HCT116 (cell line): ENCODE results near the gene PACS2. TPM values are rescaled to one million over a fixed set of nuclear protein-coding genes. Genes with fewer than 3 reads are reported as not detected.
A peak's percentile ranks its signal among the peaks of the same experiment; 100 is the strongest.

Experiments
- ATAC-seq: fragments of 200-7000 bp; cut with Tn5 transposase; 2 replicates; pipeline ENCODE4 v1.9.1; 2020; ENCODE audit warnings: mild to moderate bottlenecking, moderate library complexity
- BruUV-seq: library from RNA; stranded (reverse); fragments of 400-500 nt; replicated peaks from 2 replicates; lab custom pipeline; 2021; lab: Mats Ljungman, UMichigan
- CTCF ChIA-PET: fragments of 300-600 bp; sonication (Branson Sonifier 250); formaldehyde crosslinking; loops from one replicate; lab custom pipeline; 2021; ENCODE audit warnings: antibody characterized with exemption; lab: Charles Lee
- POLR2A ChIA-PET: fragments of 300-600, 350-600 bp; sonication (Branson Sonifier 250); formaldehyde crosslinking; loops from one replicate; lab custom pipeline; 2021; ENCODE audit warnings: antibody characterized with exemption; lab: Charles Lee
- RAD21 ChIA-PET, 2 experiments: fragments of 300-600 bp; sonication (Branson Sonifier 250); formaldehyde crosslinking; loops; one replicate each; lab custom pipeline; 2023; ENCODE audit warnings: low total read pairs in 2 of 2; ENCODE audit not compliant: uncharacterized antibody in 2 of 2, unreplicated experiment in 2 of 2, low non-redundant PET in 1 of 2; lab: Charles Lee
- DNase-seq: peaks from one replicate; pipeline ENCODE4 v3.0.0-alpha.2; 2010; ENCODE audit warnings: low read depth, low spot score
- H2AFZ ChIP-seq: fragments of 200-600 bp; shearing (Covaris generic), sonication (generic); 2 replicates; pipeline ENCODE4 v1.6.1; 2017; ENCODE audit warnings: low read depth, mixed run types, mixed read lengths, antibody characterized with exemption, low read length; ENCODE audit not compliant: poor library complexity, severe bottlenecking
- H3K27ac ChIP-seq: 2 replicates; pipeline ENCODE4 v1.5.1; 2012; ENCODE audit warnings: low read depth, low read length
- H3K27me3 ChIP-seq: fragments of 200-600 bp; sonication (generic); 2 replicates; pipeline ENCODE4 v1.6.1; 2016; ENCODE audit warnings: mixed run types, low read length, mixed read lengths; ENCODE audit not compliant: insufficient read depth
- H3K36me3 ChIP-seq, 2 experiments: fragments of 200-500 bp in 1 of 2; fragments of 200-600 bp in 1 of 2; sonication (Bioruptor generic) in 1 of 2; sonication (generic) in 1 of 2; 2 replicates each; pipeline versions ENCODE4 v1.5.1 to v1.6.1; 2014 to 2016; ENCODE audit warnings: low read length in 2 of 2, inconsistent platforms in 1 of 2, mixed read lengths in 1 of 2, mixed run types in 1 of 2; ENCODE audit not compliant: insufficient read depth in 2 of 2, control insufficient read depth in 1 of 2
- H3K4me1 ChIP-seq, 2 experiments: fragments of 200-600 bp in 1 of 2; sonication (generic) in 1 of 2; 2 replicates each; pipeline versions ENCODE4 v1.5.1 to v1.6.1; 2012 to 2017; ENCODE audit warnings: low read length in 2 of 2, inconsistent platforms in 1 of 2, mild to moderate bottlenecking in 1 of 2, mixed read lengths in 1 of 2, mixed run types in 1 of 2, moderate library complexity in 1 of 2; ENCODE audit not compliant: insufficient read depth in 2 of 2, control insufficient read depth in 1 of 2
- H3K4me2 ChIP-seq: fragments of 200-600 bp; sonication (generic); 2 replicates; pipeline ENCODE4 v1.6.1; 2017; ENCODE audit warnings: mixed run types, low read length, mixed read lengths
- H3K4me3 ChIP-seq, 2 experiments: fragments of 200-600 bp in 1 of 2; sonication (generic) in 1 of 2; replicated peaks in 1 of 2; 2 replicates each; pipeline ENCODE4 v1.5.1; 2011 to 2016; ENCODE audit warnings: low read length in 2 of 2, control low read depth in 1 of 2, low read depth in 1 of 2, mild to moderate bottlenecking in 1 of 2, mixed read lengths in 1 of 2, mixed run types in 1 of 2
- H3K79me2 ChIP-seq: fragments of 200-600 bp; sonication (generic); 2 replicates; pipeline ENCODE4 v1.6.1; 2017; ENCODE audit warnings: mild to moderate bottlenecking, mixed run types, low read length, moderate library complexity, mixed read lengths; ENCODE audit not compliant: insufficient read depth
- H3K9ac ChIP-seq: fragments of 200-600 bp; sonication (generic); 2 replicates; pipeline ENCODE4 v1.6.1; 2016; ENCODE audit warnings: low read length, mixed read lengths
- H3K9me2 ChIP-seq: fragments of 200-600 bp; sonication (generic), shearing (Covaris generic); 2 replicates; pipeline ENCODE4 v1.6.1; 2017; ENCODE audit warnings: mixed run types, mild to moderate bottlenecking, moderate library complexity; ENCODE audit not compliant: insufficient read depth
- H3K9me3 ChIP-seq, 2 experiments: fragments of 200-500 bp in 1 of 2; fragments of 200-600 bp in 1 of 2; sonication (Bioruptor generic) in 1 of 2; sonication (generic) in 1 of 2; 2 replicates each; pipeline ENCODE4 v1.6.1; 2014 to 2017; ENCODE audit warnings: low read length in 2 of 2, mixed read lengths in 2 of 2, inconsistent platforms in 1 of 2, low read depth in 1 of 2, mild to moderate bottlenecking in 1 of 2, mixed run types in 1 of 2, moderate library complexity in 1 of 2; ENCODE audit not compliant: control insufficient read depth in 1 of 2, insufficient read depth in 1 of 2
- H4K20me1 ChIP-seq: fragments of 200-600 bp; sonication (generic), shearing (Covaris generic); 2 replicates; pipeline ENCODE4 v1.6.1; 2017; ENCODE audit warnings: mixed run types, mild to moderate bottlenecking, moderate library complexity; ENCODE audit not compliant: insufficient read depth
- ATF3 ChIP-seq: IDR thresholded peaks from 2 replicates; pipeline ENCODE4 v1.6.1; 2012
- CEBPB ChIP-seq: IDR thresholded peaks from 2 replicates; pipeline ENCODE4 v1.6.1; 2012; ENCODE audit warnings: low read depth
- EGR1 ChIP-seq: IDR thresholded peaks from 2 replicates; pipeline ENCODE4 v1.6.1; 2012; ENCODE audit warnings: low read depth
- MAX ChIP-seq: IDR thresholded peaks from 2 replicates; pipeline ENCODE4 v1.6.1; 2012
- POLR2AphosphoS5 ChIP-seq: IDR thresholded peaks from 2 replicates; pipeline ENCODE4 v1.6.1; 2011; ENCODE audit warnings: mild to moderate bottlenecking, low read depth, low read length, moderate library complexity
- RAD21 ChIP-seq: IDR thresholded peaks from 2 replicates; pipeline ENCODE4 v1.6.1; 2012; ENCODE audit warnings: low read depth, mild to moderate bottlenecking
- SIN3A ChIP-seq: IDR thresholded peaks from 2 replicates; pipeline ENCODE4 v1.6.1; 2012; ENCODE audit warnings: low read depth
- YY1 ChIP-seq: IDR thresholded peaks from 2 replicates; pipeline ENCODE4 v1.6.1; 2011; ENCODE audit warnings: low read length, low read depth, moderate library complexity, mild to moderate bottlenecking; ENCODE audit not compliant: insufficient replicate concordance; ENCODE audit errors: extremely low read depth
- ZFX ChIP-seq: fragments of 450-650 bp; IDR thresholded peaks from 2 replicates; pipeline ENCODE4 v1.6.1; 2017
- intact Hi-C: fragments of 100-400 bp; cut with micrococcal nuclease; formaldehyde crosslinking; loops from 2 replicates; pipeline ENCODE4 v1.10.0; 2022
- total RNA-seq: library from RNA; stranded (reverse); gene quantifications from one replicate; pipeline ENCODE4 v1.2.1, GENCODE V29; 2021; ENCODE audit not compliant: unreplicated experiment
- TF ChIP-seq, protein P1 (sequence below): IDR thresholded peaks from 2 replicates; pipeline ENCODE4 v1.6.1; 2012; ENCODE audit warnings: low read depth

Gene PACS2
- total RNA-seq, 1 experiment from 2014 or later = 75.5 TPM

- no peak within 1 kb of the TSS for H2AFZ ChIP-seq
- peak within 1 kb of the TSS; percentile 98 for H3K9ac ChIP-seq
- no peaks in the 10 kb centered on the region for H3K9me3 ChIP-seq
- peak within 1 kb of the TSS; percentile 92 to 97 for H3K4me3 ChIP-seq
- peaks cover 0 to 13% of the 10 kb centered on the region in 2 experiments; a peak in 2 of 4 replicates for H3K36me3 ChIP-seq
- intact Hi-C loops = no loop called here
- H3K9me2 ChIP-seq = no peaks in the 10 kb centered on the region
- ATAC-seq (peak; percentile 86), DNase-seq (no peak)
- peak; percentile 70 for TF ChIP-seq POLR2AphosphoS5
- no peak for TF ChIP-seq MAX
- TF ChIP-seq ATF3 = no peak
- TF ChIP-seq, protein P1, sequence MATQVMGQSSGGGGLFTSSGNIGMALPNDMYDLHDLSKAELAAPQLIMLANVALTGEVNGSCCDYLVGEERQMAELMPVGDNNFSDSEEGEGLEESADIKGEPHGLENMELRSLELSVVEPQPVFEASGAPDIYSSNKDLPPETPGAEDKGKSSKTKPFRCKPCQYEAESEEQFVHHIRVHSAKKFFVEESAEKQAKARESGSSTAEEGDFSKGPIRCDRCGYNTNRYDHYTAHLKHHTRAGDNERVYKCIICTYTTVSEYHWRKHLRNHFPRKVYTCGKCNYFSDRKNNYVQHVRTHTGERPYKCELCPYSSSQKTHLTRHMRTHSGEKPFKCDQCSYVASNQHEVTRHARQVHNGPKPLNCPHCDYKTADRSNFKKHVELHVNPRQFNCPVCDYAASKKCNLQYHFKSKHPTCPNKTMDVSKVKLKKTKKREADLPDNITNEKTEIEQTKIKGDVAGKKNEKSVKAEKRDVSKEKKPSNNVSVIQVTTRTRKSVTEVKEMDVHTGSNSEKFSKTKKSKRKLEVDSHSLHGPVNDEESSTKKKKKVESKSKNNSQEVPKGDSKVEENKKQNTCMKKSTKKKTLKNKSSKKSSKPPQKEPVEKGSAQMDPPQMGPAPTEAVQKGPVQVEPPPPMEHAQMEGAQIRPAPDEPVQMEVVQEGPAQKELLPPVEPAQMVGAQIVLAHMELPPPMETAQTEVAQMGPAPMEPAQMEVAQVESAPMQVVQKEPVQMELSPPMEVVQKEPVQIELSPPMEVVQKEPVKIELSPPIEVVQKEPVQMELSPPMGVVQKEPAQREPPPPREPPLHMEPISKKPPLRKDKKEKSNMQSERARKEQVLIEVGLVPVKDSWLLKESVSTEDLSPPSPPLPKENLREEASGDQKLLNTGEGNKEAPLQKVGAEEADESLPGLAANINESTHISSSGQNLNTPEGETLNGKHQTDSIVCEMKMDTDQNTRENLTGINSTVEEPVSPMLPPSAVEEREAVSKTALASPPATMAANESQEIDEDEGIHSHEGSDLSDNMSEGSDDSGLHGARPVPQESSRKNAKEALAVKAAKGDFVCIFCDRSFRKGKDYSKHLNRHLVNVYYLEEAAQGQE = no peak
- TF ChIP-seq YY1 = no peak
- TF ChIP-seq CEBPB = no peak
- peak; percentile 56; the same call in 1 of the 2 replicates for TF ChIP-seq ZFX
- no peak for TF ChIP-seq SIN3A
- TF ChIP-seq RAD21 = no peak
- TF ChIP-seq EGR1 = no peak
- CTCF ChIA-PET = interaction anchor here (1.3 kb wide), 1 partner anchor 70 kb away, joined by 3 read pairs; no protein-coding TSS in a partner anchor
- no TSS peak for BruUV-seq
- H3K4me1 ChIP-seq = peaks cover 16 to 35% of the 10 kb centered on the region in 2 experiments
- H3K27ac ChIP-seq = peak within 1 kb of the TSS; percentile 88
- H3K27me3 ChIP-seq = no peaks in the 10 kb centered on the region
- H4K20me1 ChIP-seq = no peaks in the 10 kb centered on the region; the same call in 1 of the 2 replicates
- RAD21 ChIA-PET = no interaction called here
- H3K4me2 ChIP-seq = peak within 1 kb of the TSS; percentile 99
- POLR2A ChIA-PET = no interaction called here
- peaks cover 47% of the 10 kb centered on the region for H3K79me2 ChIP-seq
These were observed 104.9 kb downstream of the PACS2 start, which contains the start of gene MTA1 for GRCh38 chr14:105419195-105420091. Gene MTA1, plus strand, starts transcription at chr14:105419827. Its CDS starts 209 bp downstream, at chr14:105420036.
